DMS53 treated with DMSO at 0.1 percent for 48 hours (cell line): Measurements from ENCODE around the gene AKT1.

ENCODE experiments used
- DNase-seq: peaks from one replicate; lab custom pipeline; 2025; ENCODE audit not compliant: unreplicated experiment; lab: John Stamatoyannopoulos, UW

AKT1 gene

DNA sequence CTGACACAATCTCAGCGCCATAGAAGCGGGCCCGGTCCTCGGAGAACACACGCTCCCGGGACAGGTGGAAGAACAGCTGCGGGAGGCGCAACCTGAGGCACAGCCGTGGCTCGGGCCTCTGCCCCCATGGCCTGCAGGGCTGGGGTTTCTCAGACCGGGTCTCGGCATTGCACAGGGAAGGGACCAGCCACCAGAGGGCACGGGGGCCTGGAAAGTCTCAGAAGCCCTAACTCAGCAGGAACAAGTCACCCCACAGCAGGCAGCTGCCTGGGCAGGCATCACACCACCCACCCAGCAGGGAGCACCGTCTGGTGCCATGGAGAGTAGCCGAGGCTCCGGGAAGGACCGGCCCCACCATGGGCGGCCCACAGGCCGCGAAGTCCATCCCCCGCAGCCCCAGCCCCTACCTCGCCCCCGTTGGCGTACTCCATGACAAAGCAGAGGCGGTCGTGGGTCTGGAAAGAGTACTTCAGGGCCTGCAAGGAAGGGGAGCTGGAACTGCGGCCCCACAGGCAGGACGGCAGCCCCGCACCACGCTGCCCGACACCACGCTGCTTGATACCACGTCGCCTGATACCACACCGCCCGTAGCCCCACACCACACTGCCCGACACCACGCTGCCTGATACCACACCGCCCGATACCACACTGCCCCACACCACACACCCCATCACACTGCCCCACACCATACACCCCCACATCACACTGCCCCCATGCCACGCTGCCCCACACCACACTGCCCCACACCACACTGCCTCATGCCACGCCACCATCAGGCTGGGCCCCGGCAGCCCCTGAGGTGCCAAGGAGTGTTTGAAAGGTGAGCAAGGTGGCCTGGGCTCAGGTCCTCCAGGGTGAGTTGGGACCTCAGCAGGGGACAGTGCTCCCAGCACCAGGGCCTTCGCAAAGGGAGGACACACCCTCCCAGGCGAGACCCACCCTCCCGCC is 21.8 kb downstream of the AKT1 start:
- no peak for DNase-seq

DNA sequence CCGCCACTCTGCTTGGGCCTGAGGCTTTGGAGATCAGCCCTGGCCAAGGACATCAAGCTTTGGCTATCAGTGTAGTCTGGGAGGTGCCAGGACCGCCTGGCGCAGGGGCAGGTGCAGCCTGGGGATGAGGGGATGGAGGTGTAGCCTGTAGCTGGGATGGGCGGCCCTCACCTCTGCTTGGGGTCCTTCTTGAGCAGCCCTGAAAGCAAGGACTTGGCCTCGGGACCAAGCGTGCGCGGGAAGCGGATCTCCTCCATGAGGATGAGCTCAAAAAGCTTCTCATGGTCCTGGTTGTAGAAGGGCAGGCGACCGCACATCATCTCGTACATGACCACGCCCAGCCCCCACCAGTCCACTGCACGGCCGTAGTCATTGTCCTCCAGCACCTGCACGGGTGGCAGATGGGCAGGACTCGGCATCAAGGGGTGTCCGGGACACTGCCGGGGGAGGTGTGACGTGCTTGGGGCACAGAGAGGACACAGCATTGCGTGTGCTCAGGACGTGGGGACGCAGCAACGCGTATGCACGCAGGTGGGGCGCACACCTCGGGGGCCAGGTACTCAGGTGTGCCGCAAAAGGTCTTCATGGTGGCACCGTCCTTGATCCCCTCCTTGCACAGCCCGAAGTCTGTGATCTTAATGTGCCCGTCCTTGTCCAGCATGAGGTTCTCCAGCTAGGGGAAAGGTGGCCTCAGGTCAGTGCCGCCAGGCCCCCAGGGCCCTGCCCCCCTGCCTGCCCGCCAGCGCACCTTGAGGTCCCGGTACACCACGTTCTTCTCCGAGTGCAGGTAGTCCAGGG is 22.6 kb downstream of the AKT1 start:
- no peak for DNase-seq

DNA sequence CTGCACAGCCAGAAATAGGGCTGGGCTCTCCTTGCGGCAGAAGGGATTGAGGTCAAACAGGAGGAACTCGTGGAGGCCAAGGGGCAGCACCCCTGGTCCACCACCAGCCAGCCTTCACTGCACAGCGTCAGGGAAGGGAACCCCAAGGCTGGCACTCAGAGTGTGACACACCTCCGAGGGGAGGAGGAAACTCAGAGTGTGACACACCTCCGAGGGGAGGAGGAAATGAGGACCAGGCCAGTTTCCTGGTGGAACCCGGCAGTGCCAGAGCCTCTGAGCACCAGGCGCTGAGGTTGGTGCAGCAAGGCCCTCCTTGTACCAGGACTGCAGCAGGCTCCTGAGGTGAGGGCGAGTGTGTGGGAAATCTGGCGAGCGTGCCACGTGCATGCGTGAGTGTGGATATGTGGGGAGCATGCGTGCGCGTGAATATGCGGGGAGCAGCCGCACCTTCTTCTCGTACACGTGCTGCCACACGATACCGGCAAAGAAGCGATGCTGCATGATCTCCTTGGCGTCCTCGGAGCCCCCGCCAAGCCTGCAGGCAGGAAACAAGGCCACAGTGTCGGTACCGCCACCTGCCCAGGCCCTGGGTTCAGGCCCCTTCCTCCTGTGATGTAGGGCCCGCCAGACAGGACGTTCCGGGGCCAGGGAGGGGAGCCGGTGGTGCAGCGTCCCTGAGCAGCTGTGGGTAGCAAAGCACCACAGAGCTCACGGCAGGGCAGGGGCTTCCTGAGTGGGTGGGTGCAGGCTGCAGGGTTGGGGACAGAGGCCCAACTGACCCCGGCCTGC is 23.4 kb downstream of the AKT1 start:
- no peak for DNase-seq

DNA sequence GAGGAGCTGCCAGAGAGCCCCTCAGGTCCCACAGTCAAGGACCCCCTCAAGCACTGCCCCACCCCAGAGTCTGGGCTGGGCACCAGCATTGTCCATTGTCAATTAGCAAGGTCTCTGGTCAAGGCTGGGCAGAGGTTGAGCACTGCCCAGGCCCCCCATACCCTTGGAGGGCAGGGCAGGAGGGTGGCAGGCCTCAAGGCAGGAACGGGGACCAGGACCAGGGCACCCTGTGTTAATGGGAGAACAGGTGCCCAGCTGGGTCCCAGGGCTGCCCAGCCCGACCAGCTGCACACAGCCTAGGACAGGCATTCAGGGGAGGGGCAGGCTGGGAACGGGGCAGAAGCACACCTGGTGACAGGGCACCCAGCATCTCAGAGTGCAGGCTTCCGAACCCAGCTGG is 24.2 kb downstream of the AKT1 start:
- DNase-seq, result no peak

DNA sequence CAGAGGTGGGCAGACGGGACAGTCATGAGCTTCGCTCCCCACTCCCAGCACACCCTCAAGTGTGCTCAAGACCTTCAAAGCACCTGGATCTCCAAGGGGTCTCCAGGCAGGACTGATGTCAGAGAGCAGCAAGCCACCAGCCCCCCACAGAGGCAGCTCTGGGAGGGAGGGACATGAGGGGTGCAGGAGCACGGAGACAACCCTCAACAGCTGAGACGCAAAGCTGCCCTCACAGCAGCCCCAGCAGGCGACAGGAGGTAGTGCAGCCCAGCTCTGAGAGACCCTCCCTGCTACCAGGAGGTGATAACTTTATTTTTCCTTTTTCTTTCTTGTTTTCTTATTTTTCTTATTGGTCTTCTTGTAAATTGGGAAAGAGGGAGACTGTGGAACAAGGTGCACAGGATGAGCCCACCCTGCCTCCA is 24.7 kb downstream of the AKT1 start:
- no peak for DNase-seq

DNA sequence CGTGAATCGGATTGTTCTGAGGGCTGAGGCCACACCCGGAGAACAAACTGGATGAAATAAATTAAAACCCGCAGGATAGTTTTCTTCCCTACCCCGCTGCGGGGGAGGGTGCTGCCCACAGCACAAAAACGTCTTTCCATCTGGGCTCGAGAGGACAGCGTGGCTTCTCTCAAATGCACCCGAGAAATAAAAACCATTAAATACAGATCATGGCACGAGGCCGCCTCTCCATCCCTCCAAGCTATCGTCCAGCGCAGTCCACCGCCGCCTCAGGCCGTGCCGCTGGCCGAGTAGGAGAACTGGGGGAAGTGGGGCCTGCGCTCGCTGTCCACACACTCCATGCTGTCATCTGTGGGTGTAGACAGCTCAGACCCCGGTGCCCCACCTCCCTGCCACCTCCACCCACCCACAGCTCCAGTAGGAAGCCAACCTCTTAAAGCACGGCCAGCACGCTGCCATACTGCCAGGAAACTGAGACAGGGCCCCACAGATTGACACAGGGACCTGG is 25.4 kb downstream of the AKT1 start:
- no peak for DNase-seq

DNA sequence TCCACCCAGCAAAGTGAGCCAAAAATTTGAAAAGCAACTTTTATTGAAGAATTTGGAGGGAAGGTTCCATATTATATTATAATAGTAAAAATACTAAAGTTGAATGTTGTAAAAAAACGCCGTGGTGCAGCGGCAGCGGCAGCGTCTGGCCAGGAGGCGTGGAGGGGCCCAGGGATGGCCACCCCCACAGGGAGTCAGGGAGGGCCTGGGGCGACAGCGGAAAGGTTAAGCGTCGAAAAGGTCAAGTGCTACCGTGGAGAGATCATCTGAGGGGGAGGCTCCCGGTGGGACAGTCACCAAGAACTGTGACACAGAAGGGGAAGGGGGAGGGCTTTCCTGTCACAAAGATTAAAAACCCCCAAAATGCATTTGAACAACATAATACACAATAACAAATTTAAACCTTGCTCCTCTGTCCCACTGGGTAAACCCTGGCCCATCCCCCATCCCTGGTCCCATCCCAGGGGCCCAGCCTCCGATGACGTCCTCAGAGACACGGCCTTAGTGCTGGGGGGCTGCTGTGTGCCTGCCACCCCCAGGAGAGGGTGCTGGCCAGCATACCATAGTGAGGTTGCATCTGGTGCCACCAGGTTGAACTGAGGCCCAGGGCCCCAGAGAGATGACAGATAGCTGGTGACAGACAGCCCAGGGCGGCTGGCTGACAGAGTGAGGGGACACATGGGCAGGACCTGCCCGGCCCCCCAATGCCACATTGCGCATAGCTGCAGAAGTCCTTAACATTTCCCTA is 26.1 kb downstream of the AKT1 start:
- no peak for DNase-seq

DNA sequence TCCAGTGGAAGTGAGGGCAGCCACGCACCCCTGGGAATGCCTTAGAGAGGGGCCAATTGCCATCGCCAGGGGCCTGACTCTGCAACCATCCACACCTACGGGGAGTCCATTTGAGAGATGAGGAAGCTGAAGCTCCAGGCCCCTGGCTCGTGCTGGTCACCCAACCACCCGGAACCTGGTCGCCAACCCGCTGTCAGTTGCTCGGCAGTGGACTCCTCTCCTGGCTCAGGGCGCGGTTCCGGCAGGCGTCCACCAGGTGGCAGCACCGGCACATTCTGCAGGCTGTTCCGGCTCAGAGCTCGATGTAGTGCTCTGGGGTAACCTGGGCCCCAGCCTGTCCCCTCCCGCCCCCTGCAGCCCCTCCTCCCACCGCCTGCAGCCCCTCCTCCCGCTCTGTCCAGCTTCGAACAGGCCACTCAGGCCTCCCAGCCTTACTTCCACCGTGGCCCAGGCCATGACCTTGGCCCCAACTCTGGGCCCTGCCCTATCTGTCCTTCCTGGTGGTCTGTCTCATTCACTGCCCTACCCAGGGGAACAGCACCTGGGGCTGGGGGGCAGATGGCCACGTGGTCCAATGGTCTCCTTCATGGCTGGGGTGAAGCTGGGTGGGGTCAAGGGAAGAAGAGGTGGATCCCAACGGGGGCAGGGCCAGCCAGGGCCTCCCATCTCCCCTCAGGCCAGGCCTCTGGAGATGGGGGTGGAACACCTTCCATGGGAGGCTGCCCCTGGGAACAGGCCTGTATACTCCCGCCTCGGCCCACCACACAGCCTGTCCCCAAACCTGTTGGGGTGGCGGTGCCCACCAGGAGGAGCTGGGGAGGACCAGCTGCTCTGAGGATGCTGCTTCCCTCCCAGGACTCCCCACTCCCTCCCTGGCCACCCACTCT is 26.9 kb downstream of the AKT1 start:
- peak; percentile 48 for DNase-seq

DNA sequence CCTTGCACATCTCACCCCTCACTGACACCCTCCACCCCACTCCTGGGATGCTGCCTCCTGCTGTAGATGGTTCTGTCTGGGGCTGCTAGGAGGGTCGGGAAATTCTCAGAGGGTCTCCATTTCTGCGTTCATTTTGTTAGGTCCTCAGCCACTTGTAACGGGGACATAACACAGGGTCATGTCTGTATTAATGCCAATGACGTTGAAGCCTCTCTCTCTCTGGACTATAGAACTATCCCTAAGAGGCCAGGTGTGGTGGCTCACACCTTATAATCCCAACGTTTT is 28.0 kb downstream of the AKT1 start:
- no peak for DNase-seq

DNA sequence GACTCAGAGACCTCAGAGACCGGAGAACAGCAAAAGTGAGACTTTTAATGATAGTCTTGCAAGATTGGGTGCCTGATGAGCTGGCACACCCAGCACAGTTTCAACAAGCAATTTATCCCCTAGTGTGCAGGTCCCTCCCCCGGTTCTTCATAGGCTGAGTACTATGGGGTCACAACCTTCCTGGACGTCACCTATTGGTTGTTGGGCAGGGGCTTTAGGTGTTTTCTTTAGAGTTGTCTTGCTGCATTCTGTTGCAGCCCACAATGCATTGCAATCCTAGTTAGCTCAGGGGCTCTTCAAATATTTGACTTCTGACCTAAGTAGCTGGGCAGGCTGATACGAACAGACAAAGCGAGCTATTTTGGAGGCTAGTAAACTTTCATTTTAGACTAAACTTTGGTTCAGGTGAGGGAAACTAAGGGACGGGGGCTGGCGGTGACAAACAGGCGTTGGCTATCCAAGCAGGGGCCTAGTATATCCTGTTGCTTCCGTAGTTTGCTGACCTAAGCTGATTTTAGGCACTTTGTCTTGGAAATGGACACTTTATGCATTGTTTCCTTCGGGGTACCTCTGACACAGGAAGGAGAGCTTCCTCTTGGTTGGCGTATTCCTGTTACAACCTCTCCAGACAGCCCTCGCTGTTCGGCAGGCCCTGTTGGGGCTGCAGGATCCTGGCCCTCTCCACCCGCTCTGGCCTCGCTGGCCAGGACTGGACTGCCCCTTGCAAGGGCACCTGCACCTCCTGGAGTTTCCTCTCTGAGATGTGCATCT is 28.5 kb downstream of the AKT1 start:
- DNase-seq, result no peak

DNA sequence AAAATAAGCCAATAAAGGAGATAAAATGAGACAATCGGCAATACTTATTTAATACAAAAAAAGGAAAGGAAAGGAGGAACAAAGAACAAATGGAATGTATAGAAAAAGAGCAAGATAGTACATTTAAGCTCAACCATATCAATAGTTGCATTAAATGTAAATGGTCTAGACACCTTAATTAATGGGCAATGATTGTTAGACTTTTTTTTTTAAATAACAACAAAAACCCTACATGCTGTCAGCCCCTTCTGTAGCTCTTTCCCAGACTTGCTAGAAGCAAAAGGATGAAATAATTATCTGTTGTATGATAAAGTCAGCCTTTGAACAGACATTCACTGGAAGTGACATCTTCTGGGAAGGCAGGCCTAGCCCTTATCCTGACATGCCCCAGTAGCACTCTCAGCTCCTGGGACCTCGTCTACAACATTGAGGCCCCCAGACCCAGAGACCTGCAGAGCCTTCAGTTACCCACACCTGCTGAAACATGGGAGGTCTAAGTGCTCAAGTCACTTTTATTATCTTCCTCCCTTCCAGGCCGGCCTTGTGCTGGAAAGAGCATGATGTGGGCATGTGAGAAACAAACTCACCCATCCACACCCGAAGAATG is 29.2 kb downstream of the AKT1 start:
- DNase-seq, result no peak

DNA sequence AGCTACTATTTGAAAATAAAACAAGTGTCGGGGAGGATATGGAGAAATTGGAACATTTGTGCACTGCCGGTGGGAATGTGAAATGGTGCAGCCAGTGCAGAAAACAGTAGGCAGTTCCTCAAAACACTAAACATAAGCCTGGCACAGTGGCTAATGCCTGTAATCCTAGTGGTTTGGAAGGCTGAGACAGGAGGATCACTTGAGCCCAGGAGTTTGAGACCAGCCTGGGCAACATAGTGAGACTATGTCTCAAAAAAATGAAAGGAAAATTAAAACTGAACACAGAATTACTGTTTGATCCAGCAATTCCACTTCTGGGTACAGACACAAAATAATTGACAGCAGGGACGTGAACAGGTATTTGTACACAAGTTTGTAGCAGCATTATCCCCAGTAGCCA is 30.0 kb downstream of the AKT1 start:
- DNase-seq, result no peak

DNA sequence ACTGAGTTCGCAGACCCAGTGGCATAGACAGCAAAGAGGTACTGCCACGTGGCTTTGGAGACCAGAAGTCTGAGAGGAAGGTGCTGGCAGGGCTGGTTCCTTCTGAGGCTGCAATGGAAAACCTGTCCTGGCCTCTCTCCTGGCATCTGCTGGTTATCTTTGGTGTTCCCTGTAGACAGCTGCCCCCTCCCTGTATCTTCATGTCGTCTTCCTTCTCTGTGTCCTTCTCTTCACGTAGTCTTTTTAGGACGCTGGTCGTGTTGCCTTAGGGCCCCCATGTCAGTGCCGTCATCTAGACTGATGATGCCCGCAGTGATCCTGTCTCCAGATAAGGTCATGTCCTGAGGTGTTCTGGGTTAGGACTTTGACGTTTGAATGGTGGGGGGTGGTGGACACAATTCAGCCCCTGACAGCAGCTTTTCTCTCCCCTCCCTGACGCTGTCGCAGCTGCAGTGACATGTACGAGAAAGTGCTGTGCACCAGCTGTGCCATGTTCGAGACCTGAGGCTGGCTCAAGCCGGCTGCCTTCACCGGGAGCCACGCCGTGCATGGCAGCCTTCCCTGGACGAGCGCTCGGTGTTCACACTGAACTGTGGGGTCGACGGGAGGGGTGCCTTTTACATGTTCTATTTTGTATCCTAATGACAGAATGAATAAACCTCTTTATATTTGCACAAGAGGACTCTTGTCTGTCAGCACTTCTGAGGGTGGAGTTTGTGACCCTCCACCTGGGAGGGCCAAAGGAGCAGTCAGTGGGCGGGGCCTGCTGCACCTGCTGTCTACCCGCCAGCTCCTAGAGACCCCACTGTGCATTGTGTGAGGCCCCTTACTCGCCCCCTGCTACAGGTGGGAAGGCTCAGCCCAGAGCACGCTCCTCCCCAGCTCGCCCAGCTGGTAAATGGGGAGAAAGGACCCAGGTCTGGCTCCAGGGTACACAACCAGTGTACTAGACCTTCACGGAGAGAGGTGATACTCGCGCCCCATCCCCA is 36.3 kb downstream of the AKT1 start:
- no peak for DNase-seq

DNA sequence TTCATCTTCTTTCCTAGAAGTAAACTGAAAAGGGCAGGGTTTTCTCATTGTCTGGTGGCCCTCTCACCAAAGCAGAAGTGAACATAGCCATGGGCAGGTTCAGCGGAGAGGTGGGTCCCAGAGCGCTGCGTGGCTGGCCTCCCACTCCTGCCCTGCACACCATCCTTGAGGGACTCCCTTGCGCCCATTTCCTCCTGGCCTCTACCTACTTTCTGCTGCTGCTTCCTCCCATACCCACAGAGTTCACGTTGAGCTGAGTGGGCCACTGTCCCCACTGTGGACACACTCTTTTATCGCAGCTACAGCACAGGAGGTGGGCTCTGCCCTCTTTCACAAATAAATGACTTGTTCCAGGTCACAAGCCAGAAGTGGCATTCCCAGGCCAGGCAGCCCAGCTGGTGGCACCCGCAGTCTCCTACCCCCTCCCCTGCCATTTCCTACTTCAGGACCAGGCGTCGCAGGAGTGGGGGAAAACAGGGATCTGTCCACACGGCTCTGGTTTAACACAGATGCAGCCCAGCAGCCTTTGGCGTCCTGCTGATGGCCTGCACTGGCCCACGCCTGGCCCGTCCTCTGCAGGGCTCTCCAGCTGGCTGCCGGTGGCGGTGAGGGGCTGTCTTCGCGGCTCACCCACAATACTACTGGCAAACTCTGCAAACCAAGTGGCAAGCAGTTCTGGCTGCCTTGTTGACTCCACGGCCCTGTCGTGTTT is 37.7 kb downstream of the AKT1 start:
- no peak for DNase-seq

DNA sequence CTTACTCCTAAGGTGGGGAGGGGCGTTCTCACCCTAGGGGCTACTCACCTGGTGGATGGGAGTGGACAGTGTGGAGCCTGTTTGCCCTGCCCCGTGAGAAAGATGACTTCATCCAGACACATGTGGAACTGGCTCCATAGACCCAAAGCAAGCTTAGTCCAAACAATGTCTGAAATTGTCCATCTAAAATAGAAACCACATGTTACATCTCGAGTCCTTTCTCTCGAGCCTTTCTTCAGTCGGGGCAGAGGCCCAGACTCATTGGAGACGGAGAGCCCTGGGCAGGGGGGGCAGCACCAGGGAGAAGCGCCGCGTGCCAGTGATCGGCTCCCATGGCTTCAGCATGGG is 38.3 kb downstream of the AKT1 start:
- no peak for DNase-seq

DNA sequence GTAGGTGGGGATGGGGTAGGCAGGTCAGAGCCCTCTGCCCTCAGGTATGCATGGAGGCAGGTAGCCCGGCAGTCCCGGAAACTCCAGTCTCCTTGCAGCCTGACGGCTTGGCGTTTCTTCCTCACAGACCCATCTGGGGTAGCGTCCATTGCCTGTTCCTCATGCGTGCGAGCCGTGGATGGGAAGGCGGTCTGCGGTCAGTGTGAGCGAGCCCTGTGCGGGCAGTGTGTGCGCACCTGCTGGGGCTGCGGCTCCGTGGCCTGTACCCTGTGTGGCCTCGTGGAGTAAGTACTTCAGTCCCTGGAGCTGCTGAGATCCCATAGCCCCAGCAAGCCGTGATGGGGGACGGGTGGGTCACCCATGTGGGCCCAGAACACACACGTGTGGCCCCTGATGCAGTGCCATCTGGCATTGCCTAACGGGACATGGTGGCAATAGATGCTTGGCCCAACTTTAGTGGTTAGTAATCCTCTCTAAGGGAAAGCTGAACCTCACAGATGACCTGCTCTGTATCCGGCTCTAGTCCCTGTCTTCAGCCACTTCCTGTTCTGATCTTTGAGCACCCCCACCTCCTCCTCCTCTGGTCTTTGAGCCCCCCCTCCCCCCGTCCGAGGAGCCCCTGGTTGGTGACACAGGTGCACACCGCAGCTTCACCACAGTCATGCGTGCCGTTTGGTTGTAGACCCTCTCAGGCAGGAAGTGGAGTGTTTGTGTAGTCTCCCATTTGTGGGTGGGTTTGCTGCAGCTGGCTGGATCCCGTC is 38.9 kb downstream of the AKT1 start:
- DNase-seq, result no peak
